MG63 (cell line): Measurements from ENCODE around the gene IKBKG. TPM values are rescaled to one million over a fixed set of nuclear protein-coding genes. Genes with fewer than 3 reads are reported as not detected.
"Not testable (repeated sequence)": the region's sequence is repeated elsewhere in the genome, so short reads cannot be mapped to it uniquely, and the experiment has no call there.

Experiments
- DNase-seq: peaks from one replicate; pipeline ENCODE4 v3.0.0-alpha.2; 2020
- H3K27me3 ChIP-seq: fragments of 250-450 bp; sonication (Bioruptor Pico); 2 replicates; pipeline ENCODE4 v1.5.1; 2020; ENCODE audit warnings: mild to moderate bottlenecking, moderate library complexity
- H3K36me3 ChIP-seq: fragments of 250-450 bp; sonication (Bioruptor Pico); 2 replicates; pipeline ENCODE4 v1.5.1; 2020; ENCODE audit warnings: mild to moderate bottlenecking, moderate library complexity
- H3K4me3 ChIP-seq: fragments of 250-450 bp; sonication (Bioruptor Pico); 2 replicates; pipeline ENCODE4 v1.5.1; 2020; ENCODE audit warnings: mild to moderate bottlenecking, moderate library complexity
- H3K9me3 ChIP-seq: fragments of 250-450 bp; sonication (Bioruptor Pico); 2 replicates; pipeline ENCODE4 v1.5.1; 2020; ENCODE audit warnings: mild to moderate bottlenecking, moderate library complexity
- total RNA-seq: library from RNA; depleted of rRNA; stranded (reverse); fragments of >200 nt; shearing (Covaris generic); gene quantifications from 2 replicates; pipeline ENCODE4 v1.2.3, GENCODE V29; 2014; ENCODE audit warnings: low replicate concordance

Gene IKBKG
- total RNA-seq, 1 experiment from 2014 or later = 31.4 TPM

- no peak for DNase-seq
Observed at GRCh38 chrX:154517101-154517781, 30.2 kb upstream of the IKBKG start.

GRCh38 chrX:154519389-154519788 lies 28.0 kb upstream of the IKBKG start:
- Histone ChIP-seq H3K4me3 (no peak overlapping the region), H3K27me3 (no peaks in the 10 kb centered on the region), H3K36me3 (no peaks in the 10 kb centered on the region), H3K9me3 (no peaks in the 10 kb centered on the region)
- DNase-seq = no peak

More at GRCh38 chrX:154517101-154517781, 30.2 kb upstream of the IKBKG start:
- no peaks in the 10 kb centered on the region for H3K9me3 ChIP-seq
- H3K27me3 ChIP-seq = no peaks in the 10 kb centered on the region
- H3K4me3 ChIP-seq = no peak overlapping the region
- H3K36me3 ChIP-seq = no peaks in the 10 kb centered on the region

DNA sequence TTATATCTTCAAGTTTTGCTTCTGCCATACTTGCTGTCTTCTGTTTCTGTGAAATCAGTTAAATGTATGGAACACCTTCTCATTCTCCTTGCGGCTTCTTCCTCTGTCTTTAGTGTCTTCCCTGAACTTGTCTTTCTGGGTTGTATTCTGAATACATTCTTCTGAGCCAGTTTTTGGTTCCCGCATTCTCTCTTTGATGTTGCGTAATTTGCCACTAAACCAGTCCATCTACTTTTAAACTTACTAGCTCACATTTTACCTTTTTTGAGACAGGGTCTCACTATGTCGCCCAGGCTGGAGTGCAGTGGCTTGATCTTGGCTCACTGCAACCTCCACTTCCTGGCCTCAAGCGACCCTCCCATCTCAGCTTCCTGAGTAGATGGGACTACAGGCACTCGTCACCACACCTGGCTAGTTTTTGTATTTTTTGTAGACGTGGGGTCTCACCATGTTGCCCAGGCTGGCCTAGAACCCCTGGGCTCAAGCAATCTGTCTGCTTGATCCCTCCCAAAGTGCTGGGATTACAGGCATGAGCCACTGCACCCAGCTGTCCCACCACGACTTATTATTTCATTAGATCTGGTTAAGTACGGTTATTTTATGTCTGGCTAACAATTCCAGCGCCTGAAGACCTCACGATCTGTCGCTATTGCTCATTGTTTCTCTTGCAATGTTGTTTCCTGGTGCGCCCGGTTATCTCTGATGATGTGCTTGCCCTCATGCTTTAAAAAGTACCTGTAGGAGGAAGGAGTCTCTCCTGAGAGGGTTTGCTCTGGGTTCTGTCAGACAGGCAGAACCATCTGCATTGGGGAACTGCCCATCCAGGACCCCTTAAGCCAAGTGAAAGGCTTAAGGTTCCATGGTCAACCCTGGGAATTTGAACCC lies 21.6 kb upstream of the IKBKG start:
- Histone ChIP-seq H3K27me3 (no peaks in the 10 kb centered on the region), H3K9me3 (no peaks in the 10 kb centered on the region), H3K36me3 (no peaks in the 10 kb centered on the region), H3K4me3 (no peak overlapping the region)
- DNase-seq = no peak

DNA sequence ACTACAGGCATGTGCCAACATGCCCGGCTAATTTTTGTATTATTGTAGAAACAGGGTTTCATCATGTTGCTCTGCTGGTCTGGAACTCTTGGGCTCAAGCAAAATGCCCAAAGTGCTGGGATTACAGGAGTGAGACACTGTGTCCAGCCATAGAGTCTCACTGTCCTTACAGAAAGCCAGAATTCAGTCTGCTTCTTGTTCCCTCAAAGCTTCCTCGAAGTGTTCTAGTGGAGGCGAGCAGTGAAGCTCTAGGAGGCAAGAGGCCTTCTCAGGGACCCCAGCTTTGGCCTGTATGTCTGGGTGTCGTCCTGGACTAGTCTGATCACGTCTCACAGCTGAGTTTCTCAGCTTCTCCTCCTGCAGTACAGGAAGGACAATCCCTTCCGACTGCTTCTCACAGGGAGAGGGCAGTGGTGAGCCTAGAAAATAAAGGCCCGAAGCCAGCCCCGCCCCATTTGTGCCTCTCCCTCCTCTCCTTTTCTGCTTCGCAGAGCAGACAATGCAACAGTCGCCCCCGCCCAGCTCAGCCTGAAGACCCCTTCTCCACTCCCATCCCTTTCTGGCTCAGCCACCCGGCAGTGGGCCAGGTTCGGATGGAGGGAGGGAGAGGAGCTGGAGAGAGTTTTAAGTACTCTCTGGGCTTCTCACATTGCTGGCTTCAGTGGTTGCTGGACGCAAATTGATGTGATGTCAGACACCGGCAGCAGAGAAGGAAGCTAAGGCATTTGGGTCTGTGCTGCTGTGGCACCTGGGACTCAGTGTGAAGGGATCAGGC lies 20.3 kb upstream of the IKBKG start:
- Histone ChIP-seq H3K36me3 (no peaks in the 10 kb centered on the region), H3K27me3 (no peaks in the 10 kb centered on the region), H3K4me3 (no peak overlapping the region), H3K9me3 (no peaks in the 10 kb centered on the region)
- DNase-seq = peak; percentile 75

DNA sequence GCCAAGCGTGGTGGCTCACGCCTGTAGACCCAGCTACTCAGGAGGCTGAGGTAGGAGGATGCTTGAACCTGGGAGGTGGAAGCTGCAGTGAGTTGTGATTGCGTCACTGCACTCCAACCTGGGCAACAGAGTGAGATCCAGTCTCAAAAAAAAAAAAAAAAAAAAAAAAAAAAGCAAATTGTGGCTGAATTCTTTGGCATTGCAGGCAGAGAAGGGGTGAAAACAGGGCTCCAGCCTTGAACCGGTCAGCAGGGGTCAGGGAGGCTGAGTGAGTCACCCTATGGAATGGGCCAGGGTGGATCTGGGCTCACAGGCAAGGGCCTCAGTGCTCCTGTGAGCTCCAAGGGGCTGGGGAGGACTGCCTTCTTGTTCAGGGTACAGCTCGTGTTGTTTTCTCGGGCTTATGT lies 18.2 kb upstream of the IKBKG start:
- H3K36me3 ChIP-seq = peaks cover 5% of the 10 kb centered on the region
- peak; percentile 72 for DNase-seq
- no peaks in the 10 kb centered on the region for H3K9me3 ChIP-seq
- H3K27me3 ChIP-seq = no peaks in the 10 kb centered on the region
- no peak overlapping the region for H3K4me3 ChIP-seq

DNA sequence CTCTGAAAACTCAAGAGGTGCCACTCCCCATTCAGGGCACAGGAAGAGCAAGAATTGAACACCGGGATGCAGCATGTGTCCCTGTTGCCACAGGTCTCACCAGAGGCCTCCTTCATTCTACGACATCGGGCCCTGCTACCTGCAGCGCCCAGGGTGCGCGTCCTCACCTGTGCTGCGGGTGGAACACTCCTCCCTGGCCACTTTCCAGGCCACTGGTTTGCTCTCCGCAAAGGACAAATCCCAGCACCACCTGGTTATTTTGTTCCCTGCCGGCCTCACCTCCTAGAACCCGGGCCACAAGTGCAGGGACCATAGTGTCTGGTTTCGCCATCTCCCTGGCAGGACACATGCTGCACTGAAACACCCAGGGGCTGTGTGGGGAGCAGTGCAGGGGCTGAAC lies 17.1 kb upstream of the IKBKG start:
- no peaks in the 10 kb centered on the region for H3K9me3 ChIP-seq
- no peak for DNase-seq
- no peaks in the 10 kb centered on the region for H3K27me3 ChIP-seq
- H3K36me3 ChIP-seq = peaks cover 6% of the 10 kb centered on the region
- H3K4me3 ChIP-seq = no peak overlapping the region

DNA sequence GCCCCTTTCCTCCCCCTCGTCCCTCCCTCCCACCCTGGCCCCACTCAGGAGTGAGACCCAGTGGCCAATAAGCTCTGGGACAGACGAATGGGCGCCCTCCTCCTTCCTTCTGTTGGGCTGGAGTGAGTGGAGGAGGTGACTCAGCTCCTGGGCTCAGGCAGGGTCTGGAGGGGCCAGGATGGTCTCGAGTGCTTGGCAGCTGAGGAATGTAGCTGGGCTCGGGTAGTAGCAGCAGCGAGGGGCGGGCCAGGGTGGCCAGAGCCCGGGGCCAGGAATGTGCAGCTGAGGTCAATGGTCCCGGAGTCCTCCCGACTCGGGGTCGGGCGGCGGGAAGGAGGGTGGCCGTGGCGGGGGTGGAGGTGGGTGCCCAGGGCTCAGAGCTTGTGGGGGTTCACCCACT lies 15.8 kb upstream of the IKBKG start:
- Histone ChIP-seq H3K9me3 (no peaks in the 10 kb centered on the region), H3K36me3 (peaks cover 7% of the 10 kb centered on the region), H3K4me3 (no peak overlapping the region), H3K27me3 (no peaks in the 10 kb centered on the region)
- peak; percentile 38 for DNase-seq

DNA sequence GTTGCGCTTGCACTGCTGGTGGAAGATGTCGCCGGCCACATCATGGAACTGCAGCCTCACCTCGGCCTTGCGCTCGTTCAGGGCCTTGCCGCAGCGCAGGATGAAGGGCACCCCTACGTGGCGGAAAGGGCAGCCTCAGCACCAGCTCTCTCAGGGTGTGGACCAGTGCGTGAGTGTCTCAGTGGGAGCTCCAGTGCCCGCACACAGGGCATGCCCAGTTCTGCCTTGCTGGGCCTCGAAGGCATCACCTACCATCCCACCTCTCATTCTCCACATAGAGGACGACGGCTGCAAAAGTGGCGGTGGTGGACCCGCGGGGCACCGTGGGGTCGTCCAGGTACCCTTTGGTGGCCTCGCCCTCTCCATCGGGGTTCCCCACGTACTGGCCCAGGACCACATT lies 14.7 kb upstream of the IKBKG start:
- H3K36me3 ChIP-seq = peaks cover 7% of the 10 kb centered on the region
- DNase-seq = no peak
- no peak overlapping the region for H3K4me3 ChIP-seq
- H3K27me3 ChIP-seq = no peaks in the 10 kb centered on the region
- H3K9me3 ChIP-seq = no peaks in the 10 kb centered on the region

GRCh38 chrX:154534526-154535322 lies 12.7 kb upstream of the IKBKG start:
- DNase-seq = peak; percentile 80
- Histone ChIP-seq H3K4me3 (no peak overlapping the region), H3K9me3 (no peaks in the 10 kb centered on the region), H3K36me3 (peaks cover 7% of the 10 kb centered on the region), H3K27me3 (no peaks in the 10 kb centered on the region)

DNA sequence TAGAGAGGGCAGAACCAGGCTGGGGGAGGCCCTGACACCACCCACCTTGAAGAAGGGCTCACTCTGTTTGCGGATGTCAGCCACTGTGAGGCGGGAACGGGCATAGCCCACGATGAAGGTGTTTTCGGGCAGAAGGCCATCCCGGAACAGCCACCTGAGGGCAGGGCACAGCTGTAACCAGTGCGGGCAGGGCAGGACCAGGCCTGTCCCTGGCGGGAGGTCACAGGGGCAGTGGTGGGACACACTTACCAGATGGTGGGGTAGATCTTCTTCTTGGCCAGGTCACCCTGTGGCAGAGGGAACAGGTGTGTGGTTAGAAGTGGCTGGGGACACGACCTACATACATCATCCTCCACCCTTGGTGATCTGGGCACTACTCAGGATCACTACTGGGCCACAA lies 11.5 kb upstream of the IKBKG start:
- no peak for DNase-seq
- no peak overlapping the region for H3K4me3 ChIP-seq
- H3K36me3 ChIP-seq = peaks cover 7% of the 10 kb centered on the region
- no peaks in the 10 kb centered on the region for H3K27me3 ChIP-seq
- no peaks in the 10 kb centered on the region for H3K9me3 ChIP-seq

- no peak overlapping the region for H3K4me3 ChIP-seq
- peaks cover 11% of the 10 kb centered on the region for H3K36me3 ChIP-seq
- H3K9me3 ChIP-seq = no peaks in the 10 kb centered on the region
- no peak for DNase-seq
- no peaks in the 10 kb centered on the region for H3K27me3 ChIP-seq
Observed at GRCh38 chrX:154539077-154539476, 8.3 kb upstream of the IKBKG start.

DNA sequence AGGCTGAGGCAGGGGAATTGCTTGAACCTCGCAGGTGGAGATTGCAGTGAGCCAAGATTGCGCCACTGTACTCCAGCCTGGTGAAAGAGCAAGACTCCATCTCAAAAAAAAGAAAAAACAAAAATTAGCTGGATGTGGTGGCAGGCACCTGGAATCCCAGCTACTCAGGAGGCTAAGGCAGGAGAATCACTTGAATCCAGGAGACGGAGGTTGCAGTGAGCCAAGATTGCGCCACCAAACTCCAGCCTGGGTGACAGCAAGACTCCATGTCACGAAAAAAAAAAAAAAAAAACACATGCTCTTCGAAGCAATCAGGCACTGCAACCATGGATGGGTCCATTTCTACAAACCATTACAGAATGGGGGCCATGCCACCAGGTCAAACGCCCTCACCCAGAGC lies 7.1 kb upstream of the IKBKG start:
- H3K36me3 ChIP-seq, H3K4me3 ChIP-seq, H3K9me3 ChIP-seq, H3K27me3 ChIP-seq, DNase-seq: not testable (repeated sequence)

DNA sequence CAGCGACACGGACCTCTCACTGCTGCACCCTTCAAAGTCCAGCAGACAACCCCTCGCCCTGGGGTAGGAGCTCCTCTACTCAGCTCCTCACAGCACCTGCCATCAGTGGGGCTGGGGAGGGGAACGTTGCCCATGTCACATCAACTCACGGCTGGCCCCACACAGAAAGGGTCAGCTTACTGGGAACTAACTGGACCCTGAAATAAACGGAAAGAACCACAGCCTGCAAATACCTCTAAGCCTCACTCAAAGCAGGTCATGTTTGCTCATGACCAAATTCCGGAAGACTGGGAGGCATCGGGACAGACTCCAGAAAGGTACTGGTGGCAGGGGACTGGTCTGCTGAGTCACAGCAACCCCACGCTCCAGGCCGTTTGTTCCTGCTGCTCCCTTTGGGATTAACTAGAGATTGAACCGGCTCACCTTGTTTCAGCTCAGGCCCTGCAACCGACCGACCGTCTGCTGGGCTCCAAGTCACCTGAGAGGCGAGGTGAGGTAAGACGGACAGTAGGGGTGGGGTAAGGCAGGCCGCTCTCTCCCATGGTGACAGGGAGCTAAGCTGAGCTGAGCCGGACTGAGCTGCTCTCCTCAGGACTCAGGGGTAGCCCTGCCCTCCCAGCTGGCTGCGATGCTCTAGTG lies 6.4 kb upstream of the IKBKG start:
- H3K4me3 ChIP-seq = no peak overlapping the region
- no peaks in the 10 kb centered on the region for H3K27me3 ChIP-seq
- no peak for DNase-seq
- H3K36me3 ChIP-seq = peaks cover 8% of the 10 kb centered on the region
- no peaks in the 10 kb centered on the region for H3K9me3 ChIP-seq

DNA sequence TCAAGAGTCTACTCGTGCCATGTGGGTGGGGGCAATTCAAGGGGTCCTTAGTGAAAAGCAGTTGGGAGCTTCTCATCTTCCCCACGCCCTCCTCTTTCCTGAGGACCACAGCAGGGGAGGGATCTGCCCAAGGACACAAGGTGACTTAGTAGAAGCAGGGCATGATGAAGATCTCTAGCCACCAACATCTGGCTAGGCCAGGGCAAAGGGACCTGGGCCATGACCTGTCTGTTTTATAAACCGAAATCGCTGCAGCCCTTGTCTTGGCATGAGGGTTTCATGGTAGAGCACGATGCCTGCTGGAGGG lies 5.9 kb upstream of the IKBKG start:
- Histone ChIP-seq H3K36me3 (peaks cover 8% of the 10 kb centered on the region), H3K4me3 (no peak overlapping the region), H3K27me3 (no peaks in the 10 kb centered on the region), H3K9me3 (no peaks in the 10 kb centered on the region)
- DNase-seq = no peak

DNA sequence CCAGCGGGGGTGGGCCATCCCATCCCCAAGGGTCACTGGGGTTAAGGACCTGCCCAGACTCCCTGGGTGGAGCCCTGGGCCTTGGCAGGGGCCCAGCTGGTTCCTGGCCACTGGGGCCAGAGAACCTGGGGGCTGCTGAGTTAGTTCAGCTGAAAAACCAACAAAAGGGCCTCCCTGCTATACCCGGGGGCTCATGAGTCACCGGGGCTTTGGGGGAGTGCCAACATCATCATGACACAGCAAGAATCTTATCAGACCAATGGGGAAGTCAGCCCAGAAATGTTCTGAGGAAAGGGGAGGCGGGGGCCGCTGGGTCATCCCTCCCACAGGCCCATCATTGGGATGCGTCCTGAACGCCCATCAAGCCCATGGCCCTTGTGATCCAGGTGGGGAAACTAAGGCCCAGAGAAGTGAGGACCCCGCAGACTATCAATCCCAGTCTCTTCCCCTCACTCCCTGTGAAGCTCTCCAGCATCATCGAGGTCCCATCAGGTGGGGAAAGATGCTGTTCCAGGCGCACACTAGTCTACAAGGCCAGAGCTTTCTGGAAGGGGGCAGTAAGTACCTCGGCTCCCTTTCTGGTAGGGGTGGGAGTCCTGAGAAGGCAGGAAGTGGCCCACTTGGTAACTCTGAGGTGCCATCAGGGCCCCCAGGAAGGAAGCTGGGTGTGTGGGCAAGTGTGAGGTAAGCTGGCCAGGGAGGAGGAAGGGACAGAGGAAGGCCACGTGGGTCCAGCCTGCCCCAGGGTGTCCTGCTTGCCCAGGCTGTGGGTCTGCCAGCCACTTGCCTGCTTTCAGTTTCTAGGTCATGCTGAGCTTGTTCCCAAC lies 5.3 kb upstream of the IKBKG start:
- Histone ChIP-seq H3K4me3 (no peak overlapping the region), H3K27me3 (no peaks in the 10 kb centered on the region), H3K9me3 (no peaks in the 10 kb centered on the region), H3K36me3 (peaks cover 8% of the 10 kb centered on the region)
- peak; percentile 82 for DNase-seq
